ENCODE results near the gene PHLDA2. TPM values are rescaled to one million over a fixed set of nuclear protein-coding genes. Genes with fewer than 3 reads are reported as not detected.
A peak's percentile ranks its signal among the peaks of the same experiment; 100 is the strongest.

Gene PHLDA2
- 26.9 and 28.0 TPM in 2 replicates for total RNA-seq (2014; rRNA removed; shearing (Covaris generic))

GRCh38 chr11:2928605-2929530, at the start of gene PHLDA2:
Gene PHLDA2 (minus strand): TSS chr11:2929420. CDS start chr11:2929364, 56 bp downstream.
- DNase-seq (ENCODE audit: low read depth) = peak; percentile 74

- no peak for DNase-seq (ENCODE audit: low read depth)
Observed at GRCh38 chr11:2977113-2977512, 47.9 kb upstream of the PHLDA2 start.

- no peak for DNase-seq (ENCODE audit: low read depth)
Observed at GRCh38 chr11:2976294-2977063, 47.3 kb upstream of the PHLDA2 start.

GRCh38 chr11:2975594-2975993, 46.4 kb upstream of the PHLDA2 start:
- peak; percentile 26 for DNase-seq (ENCODE audit: low read depth)

- DNase-seq (ENCODE audit: low read depth) = no peak
Observed at GRCh38 chr11:2974272-2974671, 45.1 kb upstream of the PHLDA2 start.

- DNase-seq (ENCODE audit: low read depth) = no peak
Observed at GRCh38 chr11:2968341-2968900, 39.2 kb upstream of the PHLDA2 start.

GRCh38 chr11:2964782-2965181, 35.6 kb upstream of the PHLDA2 start:
- DNase-seq (ENCODE audit: low read depth) = no peak

- no peak for DNase-seq (ENCODE audit: low read depth)
Observed at GRCh38 chr11:2963761-2964160, 34.5 kb upstream of the PHLDA2 start.

- no peak for DNase-seq (ENCODE audit: low read depth)
Observed at GRCh38 chr11:2963112-2963754, 34.0 kb upstream of the PHLDA2 start.

GRCh38 chr11:2961080-2961479, 31.9 kb upstream of the PHLDA2 start:
- DNase-seq (ENCODE audit: low read depth) = no peak

GRCh38 chr11:2960139-2960538, 30.9 kb upstream of the PHLDA2 start:
- no peak for DNase-seq (ENCODE audit: low read depth)

- no peak for DNase-seq (ENCODE audit: low read depth)
Observed at GRCh38 chr11:2958251-2958650, 29.0 kb upstream of the PHLDA2 start.

GRCh38 chr11:2955906-2956476, 26.8 kb upstream of the PHLDA2 start:
- DNase-seq (ENCODE audit: low read depth) = no peak

- DNase-seq (ENCODE audit: low read depth) = no peak
Observed at GRCh38 chr11:2954263-2954662, 25.0 kb upstream of the PHLDA2 start.

- DNase-seq (ENCODE audit: low read depth) = no peak
Observed at GRCh38 chr11:2952290-2952689, 23.1 kb upstream of the PHLDA2 start.

- DNase-seq (ENCODE audit: low read depth) = peak; percentile 91
Observed at GRCh38 chr11:2951231-2952110, 22.3 kb upstream of the PHLDA2 start.

GRCh38 chr11:2950825-2951224, 21.6 kb upstream of the PHLDA2 start:
- DNase-seq (ENCODE audit: low read depth) = no peak

GRCh38 chr11:2949920-2950319, 20.7 kb upstream of the PHLDA2 start:
- no peak for DNase-seq (ENCODE audit: low read depth)

- DNase-seq (ENCODE audit: low read depth) = no peak
Observed at GRCh38 chr11:2947744-2948143, 18.5 kb upstream of the PHLDA2 start.

- DNase-seq (ENCODE audit: low read depth) = no peak
Observed at GRCh38 chr11:2945757-2946287, 16.6 kb upstream of the PHLDA2 start.
